MCF 10A (cell line): ENCODE measurements around the gene CNPY1. TPM values are rescaled to one million over a fixed set of nuclear protein-coding genes. Genes with fewer than 3 reads are reported as not detected.

Experiments
- BruUV-seq: library from RNA; stranded (reverse); fragments of 400-500 nt; replicated peaks from 2 replicates; lab custom pipeline; 2021; lab: Mats Ljungman, UMichigan
- CTCF ChIA-PET: fragments of 300-600 bp; sonication (Branson Sonifier 250); formaldehyde crosslinking; extraction: SDS; loops from one replicate; lab custom pipeline; 2021; ENCODE audit warnings: antibody characterized with exemption, inconsistent platforms; lab: Yijun Ruan, JAX
- POLR2A ChIA-PET: fragments of 300-600, 350-650 bp; sonication (Branson Sonifier 250); formaldehyde crosslinking; extraction: SDS; loops from one replicate; lab custom pipeline; 2020; ENCODE audit warnings: antibody characterized with exemption, inconsistent platforms; lab: Yijun Ruan, JAX
- DNase-seq: peaks from one replicate; pipeline ENCODE4 v3.0.0-alpha.2; 2018; ENCODE audit not compliant: unreplicated experiment
- H3K27ac Mint-ChIP-seq: one replicate; pipeline ENCODE4 v1.8.0; 2022; ENCODE audit warnings: mild to moderate bottlenecking, low read depth, mixed read lengths; ENCODE audit not compliant: unreplicated experiment
- H3K27me3 Mint-ChIP-seq: one replicate; pipeline ENCODE4 v1.8.0; 2022; ENCODE audit warnings: mixed read lengths; ENCODE audit not compliant: insufficient read depth, unreplicated experiment
- H3K36me3 Mint-ChIP-seq: one replicate; pipeline ENCODE4 v1.8.0; 2022; ENCODE audit warnings: mild to moderate bottlenecking, moderate library complexity, mixed read lengths; ENCODE audit not compliant: insufficient read depth, unreplicated experiment
- H3K4me1 Mint-ChIP-seq: one replicate; pipeline ENCODE4 v1.8.0; 2022; ENCODE audit warnings: mixed read lengths; ENCODE audit not compliant: insufficient read depth, unreplicated experiment
- H3K4me3 Mint-ChIP-seq: one replicate; pipeline ENCODE4 v1.8.0; 2022; ENCODE audit warnings: mild to moderate bottlenecking, moderate library complexity, mixed read lengths; ENCODE audit not compliant: unreplicated experiment
- H3K9me3 Mint-ChIP-seq: one replicate; pipeline ENCODE4 v1.8.0; 2022; ENCODE audit warnings: mixed read lengths; ENCODE audit not compliant: unreplicated experiment
- CTCF ChIP-seq: fragments of 200-600 bp; IDR thresholded peaks from one replicate; pipeline ENCODE4 v1.8.0; 2022; ENCODE audit warnings: antibody characterized with exemption, mild to moderate bottlenecking; ENCODE audit not compliant: unreplicated experiment
- intact Hi-C: fragments of 100-400 bp; cut with micrococcal nuclease; formaldehyde crosslinking; loops from 2 replicates; pipeline ENCODE4 v1.14.1; 2022
- total RNA-seq: library from RNA; stranded (reverse); gene quantifications from 2 replicates; pipeline ENCODE4 v1.2.3, GENCODE V29; 2022

Gene CNPY1
- total RNA-seq, 1 experiment from 2014 or later = not detected

GRCh38 chr7:155588468-155588998 is 42.2 kb upstream of the CNPY1 start:
- POLR2A ChIA-PET = no interaction called here
- intact Hi-C loops = no loop called here
- Mint-ChIP-seq H3K4me1 (peaks cover 16% of the 10 kb centered on the region), H3K27me3 (no peaks in the 10 kb centered on the region), H3K36me3 (no peaks in the 10 kb centered on the region), H3K27ac (no peak overlapping the region), H3K4me3 (no peak overlapping the region), H3K9me3 (no peaks in the 10 kb centered on the region)
- DNase-seq = no peak
- BruUV-seq = no TSS peak
- TF ChIP-seq CTCF = no peak
- CTCF ChIA-PET = interaction anchor here (0.7 to 2.6 kb wide), 2 partner anchors 10 to 205 kb away, joined by 3 to 13 read pairs; no protein-coding TSS in a partner anchor

- Mint-ChIP-seq H3K27ac (no peak overlapping the region), H3K4me3 (no peak overlapping the region), H3K36me3 (peaks cover 6% of the 10 kb centered on the region), H3K27me3 (no peaks in the 10 kb centered on the region), H3K9me3 (no peaks in the 10 kb centered on the region), H3K4me1 (peaks cover 12% of the 10 kb centered on the region)
- ChIA-PET POLR2A (no interaction called here), CTCF (interaction anchor here (2.6 to 4.9 kb wide), 2 partner anchors 11 kb away, joined by 13 to 53 read pairs; no protein-coding TSS in a partner anchor)
- BruUV-seq = no TSS peak
- no peak for DNase-seq
- no peak for TF ChIP-seq CTCF
- intact Hi-C loops = no loop called here
Observed at GRCh38 chr7:155587486-155587885, 41.1 kb upstream of the CNPY1 start.

GRCh38 chr7:155586843-155587440 is 40.6 kb upstream of the CNPY1 start:
- H3K27me3 Mint-ChIP-seq = no peaks in the 10 kb centered on the region
- CTCF ChIA-PET = interaction anchor here (0.9 to 4.9 kb wide), 2 partner anchors 11 to 660 kb away, joined by 3 to 53 read pairs; no protein-coding TSS in a partner anchor

More at GRCh38 chr7:155586843-155587440, 40.6 kb upstream of the CNPY1 start:
- Mint-ChIP-seq H3K27ac (no peak overlapping the region), H3K4me1 (peaks cover 12% of the 10 kb centered on the region), H3K9me3 (no peaks in the 10 kb centered on the region), H3K4me3 (no peak overlapping the region), H3K36me3 (peaks cover 7% of the 10 kb centered on the region)
- DNase-seq = no peak
- BruUV-seq = no TSS peak
- TF ChIP-seq CTCF = no peak
- POLR2A ChIA-PET = no interaction called here
- intact Hi-C loops = no loop called here
